Neural crest cell (in vitro differentiated cells): ENCODE results near the gene SLC25A39. TPM values are rescaled to one million over a fixed set of nuclear protein-coding genes. Genes with fewer than 3 reads are reported as not detected.
"Not testable (repeated sequence)": the region's sequence is repeated elsewhere in the genome, so short reads cannot be mapped to it uniquely, and the experiment has no call there.

Experiments used
- DNase-seq: peaks from one replicate; pipeline ENCODE4 v3.0.0; 2021; ENCODE audit warnings: low read depth, mixed read lengths, low spot score
- H3K27ac Mint-ChIP-seq: one replicate; pipeline ENCODE4 v1.8.0; 2021; ENCODE audit warnings: mild to moderate bottlenecking, mixed read lengths; ENCODE audit not compliant: unreplicated experiment
- H3K27me3 Mint-ChIP-seq: 2 replicates; pipeline ENCODE4 v1.8.0; 2021; ENCODE audit warnings: low read depth, mild to moderate bottlenecking, mixed read lengths
- H3K36me3 Mint-ChIP-seq: 2 replicates; pipeline ENCODE4 v1.8.0; 2021; ENCODE audit warnings: low read depth, mild to moderate bottlenecking, mixed read lengths
- H3K4me1 Mint-ChIP-seq: 2 replicates; pipeline ENCODE4 v1.8.0; 2021; ENCODE audit warnings: mixed read lengths
- H3K4me3 Mint-ChIP-seq: one replicate; pipeline ENCODE4 v1.8.0; 2021; ENCODE audit warnings: mild to moderate bottlenecking, mixed read lengths
- H3K9me3 Mint-ChIP-seq: 2 replicates; pipeline ENCODE4 v1.8.0; 2021; ENCODE audit warnings: mixed read lengths
- total RNA-seq: library from RNA; stranded (reverse); gene quantifications from 2 replicates; pipeline ENCODE4 v1.2.1, GENCODE V29; 2021
- TF ChIP-seq, protein P1 (sequence below): fragments of 200-600 bp; sonication (generic); conservative IDR thresholded peaks from 2 replicates; pipeline ENCODE4 v1.5.0; 2021; ENCODE audit warnings: antibody characterized with exemption, mild to moderate bottlenecking

Gene SLC25A39
- total RNA-seq, 1 donor from 2014 or later, result 114 TPM

DNA sequence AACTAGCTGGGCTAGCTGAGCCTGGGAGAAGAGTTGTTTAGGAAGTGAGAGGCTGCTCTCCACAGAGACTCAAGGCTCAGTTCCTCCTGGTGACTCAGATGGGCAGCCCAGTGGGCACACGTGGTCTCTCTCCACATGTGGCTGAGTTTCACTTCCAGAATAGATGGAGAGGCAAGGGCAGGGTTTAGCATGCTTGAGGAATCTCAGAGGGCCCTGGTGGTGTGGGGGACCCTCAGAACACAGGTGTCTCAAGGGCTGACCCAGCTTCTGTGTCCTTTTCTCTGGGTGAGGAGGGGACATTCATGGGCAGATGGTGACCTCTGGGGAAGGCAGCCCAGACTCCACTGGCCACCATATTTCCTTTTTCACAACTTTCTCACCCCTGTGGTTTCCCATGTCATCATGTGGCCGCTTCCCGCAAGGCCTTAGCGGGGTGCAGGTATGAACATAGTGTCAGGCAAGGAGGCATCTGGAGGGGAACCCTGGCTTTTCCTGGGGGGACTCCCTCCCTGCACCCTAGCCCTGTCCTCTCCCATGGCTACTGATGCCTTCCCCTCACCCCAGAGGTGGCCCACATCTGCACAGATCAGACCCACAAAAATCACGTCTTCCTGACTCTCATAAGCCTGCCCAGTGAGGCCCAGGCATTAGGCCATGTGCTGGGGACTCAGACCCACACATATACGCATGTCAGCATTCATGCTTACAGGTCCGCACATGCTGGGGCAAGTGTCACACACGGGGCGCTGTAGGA lies 23.8 kb upstream of the SLC25A39 start:
- H3K4me3 Mint-ChIP-seq, result peak overlapping the region; percentile 29

DNA sequence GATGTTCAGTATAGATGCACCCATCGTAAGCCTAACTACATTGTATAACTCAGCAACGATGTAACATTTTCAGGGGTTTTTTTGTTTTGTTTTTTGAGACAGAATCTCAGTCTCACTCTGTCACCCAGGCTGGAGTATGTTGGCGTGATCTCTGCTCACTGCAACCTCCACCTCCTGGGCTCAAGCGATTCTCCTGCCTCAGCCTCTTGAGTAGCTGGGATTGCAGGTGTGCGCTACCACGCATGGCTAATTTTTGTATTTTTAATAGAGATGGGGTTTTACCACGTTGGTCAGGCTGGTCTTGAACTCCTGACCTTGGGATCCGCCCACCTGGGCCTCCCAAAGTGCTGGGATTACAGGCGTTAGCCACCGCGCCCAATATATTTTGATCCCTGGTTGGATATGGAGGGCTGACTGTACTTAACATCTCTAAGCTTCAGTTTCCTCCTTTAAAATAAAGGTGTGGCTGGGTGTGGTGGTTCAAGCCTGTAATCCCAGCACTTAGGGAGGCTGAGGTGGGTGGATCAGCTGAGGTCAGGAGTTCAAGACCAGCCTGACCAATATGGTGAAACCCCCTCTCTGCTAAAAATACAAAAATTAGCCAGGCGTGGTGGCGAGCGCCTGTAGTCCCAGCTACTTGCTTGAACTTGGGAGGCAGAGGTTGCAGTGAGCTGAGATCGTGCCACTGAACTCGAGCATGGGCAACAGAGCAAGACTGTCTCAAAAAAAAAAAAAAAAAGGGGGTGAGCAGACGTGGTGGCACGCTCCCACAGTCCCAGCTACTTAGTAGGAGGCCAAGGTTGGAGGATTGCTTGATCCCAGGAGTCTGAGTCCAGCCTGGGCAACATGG lies 22.8 kb upstream of the SLC25A39 start:
- not testable (repeated sequence) for DNase-seq, H3K36me3 Mint-ChIP-seq, H3K27ac Mint-ChIP-seq, H3K9me3 Mint-ChIP-seq
- Mint-ChIP-seq H3K4me1 (peaks cover 15% of the 10 kb centered on the region), H3K27me3 (peaks cover 19% of the 10 kb centered on the region), H3K4me3 (peak overlapping the region; percentile 44)

More for the DNA sequence above, 23.8 kb upstream of the SLC25A39 start:
- DNase-seq, result no peak
- H3K27ac Mint-ChIP-seq, result no peak overlapping the region
- H3K4me1 Mint-ChIP-seq, result peaks cover 20% of the 10 kb centered on the region
- H3K27me3 Mint-ChIP-seq, result peaks cover 15% of the 10 kb centered on the region
- TF ChIP-seq, protein P1, sequence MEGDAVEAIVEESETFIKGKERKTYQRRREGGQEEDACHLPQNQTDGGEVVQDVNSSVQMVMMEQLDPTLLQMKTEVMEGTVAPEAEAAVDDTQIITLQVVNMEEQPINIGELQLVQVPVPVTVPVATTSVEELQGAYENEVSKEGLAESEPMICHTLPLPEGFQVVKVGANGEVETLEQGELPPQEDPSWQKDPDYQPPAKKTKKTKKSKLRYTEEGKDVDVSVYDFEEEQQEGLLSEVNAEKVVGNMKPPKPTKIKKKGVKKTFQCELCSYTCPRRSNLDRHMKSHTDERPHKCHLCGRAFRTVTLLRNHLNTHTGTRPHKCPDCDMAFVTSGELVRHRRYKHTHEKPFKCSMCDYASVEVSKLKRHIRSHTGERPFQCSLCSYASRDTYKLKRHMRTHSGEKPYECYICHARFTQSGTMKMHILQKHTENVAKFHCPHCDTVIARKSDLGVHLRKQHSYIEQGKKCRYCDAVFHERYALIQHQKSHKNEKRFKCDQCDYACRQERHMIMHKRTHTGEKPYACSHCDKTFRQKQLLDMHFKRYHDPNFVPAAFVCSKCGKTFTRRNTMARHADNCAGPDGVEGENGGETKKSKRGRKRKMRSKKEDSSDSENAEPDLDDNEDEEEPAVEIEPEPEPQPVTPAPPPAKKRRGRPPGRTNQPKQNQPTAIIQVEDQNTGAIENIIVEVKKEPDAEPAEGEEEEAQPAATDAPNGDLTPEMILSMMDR, result no peak
- peaks cover 3% of the 10 kb centered on the region for H3K36me3 Mint-ChIP-seq
- H3K9me3 Mint-ChIP-seq, result no peaks in the 10 kb centered on the region

DNA sequence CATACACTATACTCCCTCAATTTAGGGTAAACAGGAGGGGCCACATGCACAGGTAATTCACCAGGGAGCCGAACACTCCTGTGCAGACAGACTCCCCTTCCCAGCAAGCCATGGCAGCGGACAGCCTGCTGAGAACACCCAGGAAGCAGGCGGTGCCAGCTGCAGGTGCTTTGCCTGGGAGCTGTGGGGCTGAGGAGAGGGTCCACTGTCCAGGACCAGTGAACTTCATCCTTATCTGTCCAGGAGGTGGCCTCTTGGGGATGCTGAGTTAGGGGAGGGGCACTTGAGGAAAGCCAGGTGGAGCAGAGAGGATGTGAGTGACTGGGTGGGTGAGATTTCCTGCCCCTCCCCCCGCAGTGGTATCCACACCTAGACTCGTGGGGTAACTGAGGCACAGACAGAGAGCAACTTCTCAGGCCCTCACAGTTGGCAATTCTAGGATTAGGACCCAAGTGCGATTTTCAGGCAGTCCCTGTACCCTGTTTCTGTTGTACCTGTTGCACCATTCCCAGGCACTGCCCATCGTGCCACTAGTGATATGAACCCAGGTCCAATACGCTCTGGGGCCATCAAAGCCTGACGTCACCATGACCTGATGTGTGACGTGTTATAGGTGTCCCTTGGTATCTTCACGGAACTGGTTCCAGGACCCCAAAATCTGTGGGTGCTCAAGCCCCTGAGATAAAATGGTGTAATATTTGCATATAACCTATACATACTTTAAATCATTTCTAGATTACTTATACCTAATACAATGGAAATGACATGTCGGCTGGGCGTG lies 21.6 kb upstream of the SLC25A39 start:
- no peaks in the 10 kb centered on the region for H3K36me3 Mint-ChIP-seq
- H3K27me3 Mint-ChIP-seq, result peaks cover 27% of the 10 kb centered on the region
- H3K4me3 Mint-ChIP-seq, result peak overlapping the region; percentile 96
- peaks cover 15% of the 10 kb centered on the region for H3K4me1 Mint-ChIP-seq
- no peaks in the 10 kb centered on the region for H3K9me3 Mint-ChIP-seq
- TF ChIP-seq, protein P1, result no peak
- DNase-seq, result no peak
- H3K27ac Mint-ChIP-seq, result no peak overlapping the region

DNA sequence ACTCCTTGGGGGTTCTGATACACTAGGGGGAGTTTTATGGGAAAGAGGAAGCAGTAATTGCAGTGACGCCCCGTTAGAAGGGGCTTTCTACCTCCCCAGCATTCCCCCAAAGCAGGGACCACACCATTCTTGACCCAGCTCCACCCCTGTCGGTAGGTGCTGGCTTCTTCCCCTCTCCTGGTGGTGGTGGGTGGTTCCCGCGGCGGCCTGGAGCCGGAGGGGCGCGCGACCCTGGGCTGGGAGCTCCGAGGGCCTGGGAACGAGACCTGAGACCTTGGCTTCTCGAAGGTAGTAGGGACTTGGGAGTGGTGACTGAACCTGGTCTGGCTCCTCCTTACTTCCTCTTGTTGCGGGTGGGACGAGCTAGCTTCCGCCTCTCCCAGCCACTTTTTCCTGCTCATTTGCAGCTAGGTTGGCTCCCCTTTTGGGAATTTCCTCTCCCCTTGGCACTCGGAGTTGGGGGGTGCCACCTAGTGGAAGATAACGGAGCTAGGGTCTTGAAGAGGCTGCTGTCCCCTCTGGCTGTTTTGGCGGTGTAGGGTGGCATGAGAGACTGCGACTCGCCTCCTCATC lies 20.9 kb upstream of the SLC25A39 start:
- TF ChIP-seq, protein P1, result peak; percentile 61
- Mint-ChIP-seq H3K4me3 (peak overlapping the region; percentile 96), H3K27ac (peak overlapping the region; percentile 86), H3K36me3 (no peaks in the 10 kb centered on the region), H3K27me3 (peaks cover 30% of the 10 kb centered on the region), H3K9me3 (no peaks in the 10 kb centered on the region), H3K4me1 (peaks cover 15% of the 10 kb centered on the region)
- DNase-seq, result peak; percentile 61

DNA sequence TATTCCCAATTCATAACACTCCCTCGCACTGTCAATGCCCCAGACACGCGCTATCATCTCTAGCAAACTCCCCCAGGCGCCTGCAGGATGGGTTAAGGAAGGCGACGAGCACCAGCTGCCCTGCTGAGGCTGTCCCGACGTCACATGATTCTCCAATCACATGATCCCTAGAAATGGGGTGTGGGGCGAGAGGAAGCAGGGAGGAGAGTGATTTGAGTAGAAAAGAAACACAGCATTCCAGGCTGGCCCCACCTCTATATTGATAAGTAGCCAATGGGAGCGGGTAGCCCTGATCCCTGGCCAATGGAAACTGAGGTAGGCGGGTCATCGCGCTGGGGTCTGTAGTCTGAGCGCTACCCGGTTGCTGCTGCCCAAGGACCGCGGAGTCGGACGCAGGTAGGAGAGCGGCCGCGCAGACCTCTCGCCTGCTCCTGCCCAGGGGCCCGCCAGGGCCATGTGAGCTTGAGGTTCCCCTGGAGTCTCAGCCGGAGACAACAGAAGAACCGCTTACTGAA lies 20.4 kb upstream of the SLC25A39 start, which contains the start of gene GRN:
Gene GRN, plus strand, starts transcription at position 364 of the 515 bp plus-strand sequence. CDS start 3,863 bp downstream, outside the sequence.
- peaks cover 36% of the 10 kb centered on the region for H3K27me3 Mint-ChIP-seq
- peak; percentile 87 for DNase-seq
- H3K4me3 Mint-ChIP-seq, result peak within 1 kb of the TSS; percentile 96
- H3K27ac Mint-ChIP-seq, result peak within 1 kb of the TSS; percentile 86
- TF ChIP-seq, protein P1, result no peak
- H3K36me3 Mint-ChIP-seq, result no peaks in the 10 kb centered on the region
- peaks cover 15% of the 10 kb centered on the region for H3K4me1 Mint-ChIP-seq
- no peaks in the 10 kb centered on the region for H3K9me3 Mint-ChIP-seq
